Retina (tissue), 1 donor: ENCODE measurements around the gene ETF1.

Experiments
- DNase-seq: peaks from one replicate; pipeline ENCODE4 v3.0.0-alpha.2; 2016

The ETF1 gene

DNA sequence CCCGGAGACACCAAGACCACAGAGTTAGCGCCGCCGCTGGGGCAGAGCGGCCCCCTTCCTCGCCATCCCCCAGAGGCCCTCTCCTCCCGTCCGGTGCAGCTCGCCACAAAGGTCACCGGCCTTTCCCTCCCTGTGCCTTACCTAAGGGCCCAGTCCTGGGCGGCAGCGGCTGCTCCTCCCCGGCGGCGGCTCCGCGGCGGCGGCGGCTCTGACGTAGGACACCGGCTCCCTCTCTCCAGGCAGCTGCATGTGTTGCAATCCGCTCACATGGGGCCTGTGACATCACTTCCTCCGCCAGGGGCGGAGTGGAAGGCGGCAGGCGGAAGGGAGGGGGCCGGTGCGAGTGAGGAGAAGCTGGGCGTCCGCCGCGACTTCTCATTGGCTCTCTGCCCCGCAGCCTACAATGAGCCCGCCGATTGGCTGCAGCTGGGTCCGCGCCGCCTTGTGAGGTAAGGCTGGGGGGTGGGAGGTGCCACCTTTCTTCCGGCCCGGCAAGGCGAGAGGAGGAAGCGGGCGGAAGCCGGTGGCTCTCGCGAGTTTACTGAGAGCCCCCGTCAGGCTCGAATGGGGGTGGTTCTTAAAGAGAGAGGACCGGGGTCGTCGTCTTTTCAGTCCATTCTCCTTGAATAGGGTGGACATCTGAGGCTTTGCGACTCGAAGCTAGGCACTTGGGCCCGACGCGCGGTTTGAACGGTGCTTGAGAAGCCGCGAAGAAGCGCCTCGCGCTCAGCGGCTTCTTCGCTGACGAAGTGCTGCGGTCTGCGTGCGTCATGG is at the start of gene ETF1:
Gene ETF1 (minus strand): TSS at position 281 of the 774 bp plus-strand sequence. CDS start 318 bp downstream, outside the sequence.
- peak; percentile 100 for DNase-seq

DNA sequence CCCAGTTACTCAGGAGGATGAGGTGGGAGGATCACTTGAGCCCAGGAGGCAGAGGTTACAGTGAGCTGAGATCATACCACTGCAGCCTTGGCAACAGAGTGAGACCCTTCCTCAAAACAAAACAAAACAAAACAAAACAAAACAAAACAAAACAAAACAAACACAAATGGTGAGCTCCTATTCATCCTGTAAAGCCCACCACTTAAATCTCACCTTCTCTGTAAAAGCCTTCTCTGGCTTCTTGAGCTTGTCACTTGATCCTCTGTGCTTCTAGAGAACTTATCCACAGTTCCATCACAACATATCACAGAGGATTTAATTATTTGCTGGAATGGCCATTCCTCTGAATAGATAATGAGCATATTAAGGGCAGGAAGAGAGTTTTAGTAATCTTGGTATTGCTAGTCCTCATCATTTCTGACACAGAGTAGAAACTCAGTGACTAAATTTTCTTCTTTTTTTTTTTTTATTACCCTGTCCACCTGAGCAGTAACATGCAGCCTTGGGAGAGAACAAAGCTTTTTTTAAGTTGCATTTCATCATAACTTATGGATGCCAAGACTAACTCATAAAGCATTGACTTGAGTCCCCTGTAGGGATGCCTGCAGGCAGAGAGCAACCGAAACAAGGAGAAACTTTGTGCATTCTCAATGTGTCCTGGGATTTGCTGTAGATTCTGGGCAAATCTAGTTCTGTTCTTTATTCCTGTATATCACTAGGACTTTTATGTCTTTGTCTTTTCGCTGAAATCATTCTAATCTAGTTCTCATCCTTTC is 45.2 kb upstream of the ETF1 start:
- DNase-seq, result no peak

DNA sequence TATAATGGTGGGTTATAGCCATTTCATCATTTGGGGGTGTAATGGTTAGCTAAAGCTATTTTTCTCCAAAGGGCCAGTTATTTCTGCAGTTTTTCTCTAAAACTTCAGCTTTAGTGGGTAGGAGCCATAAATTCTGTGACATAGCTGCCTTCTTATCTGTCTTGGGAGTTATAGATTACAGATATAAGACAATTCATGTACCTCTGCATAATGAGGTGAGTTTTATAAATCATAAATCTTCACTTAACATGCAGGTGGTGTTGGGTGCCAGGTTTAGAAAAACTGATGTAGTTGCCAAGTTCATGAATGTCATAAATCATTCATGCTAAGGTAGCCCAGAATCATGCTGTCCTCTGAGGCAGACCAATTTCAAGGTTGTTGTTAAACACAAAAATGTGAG is 42.1 kb upstream of the ETF1 start:
- DNase-seq, result no peak

DNA sequence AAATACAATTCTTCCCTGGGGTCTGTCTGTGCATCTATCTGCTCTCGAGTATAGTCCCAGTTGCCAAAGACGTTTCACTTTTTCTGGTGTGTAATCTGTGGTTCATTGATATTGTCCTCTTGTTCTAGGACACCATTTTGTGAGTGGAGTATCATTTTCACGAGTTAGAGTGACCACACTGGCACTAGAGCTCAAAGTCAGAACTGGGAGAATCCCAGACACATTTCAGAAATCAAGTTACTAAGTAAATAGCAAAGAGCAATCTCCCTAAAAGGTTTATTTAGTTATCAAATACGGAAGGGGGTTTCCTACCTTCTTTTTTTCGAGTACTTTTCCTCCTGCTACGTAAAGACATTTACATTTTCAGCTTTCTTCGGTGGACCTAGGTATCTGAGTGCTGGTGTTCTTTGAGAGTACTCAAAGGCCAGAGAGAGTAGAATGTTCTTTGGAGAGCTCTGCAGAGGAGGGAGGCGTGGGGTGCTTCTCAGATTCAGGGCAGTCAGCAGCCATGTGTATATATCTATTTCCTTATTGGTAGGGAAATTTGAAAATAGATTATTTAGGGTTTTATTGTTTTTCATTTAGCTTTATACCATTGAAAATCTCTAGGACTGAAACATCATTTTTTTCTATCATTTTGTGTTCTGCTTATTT is 41.1 kb upstream of the ETF1 start:
- DNase-seq, result no peak

DNA sequence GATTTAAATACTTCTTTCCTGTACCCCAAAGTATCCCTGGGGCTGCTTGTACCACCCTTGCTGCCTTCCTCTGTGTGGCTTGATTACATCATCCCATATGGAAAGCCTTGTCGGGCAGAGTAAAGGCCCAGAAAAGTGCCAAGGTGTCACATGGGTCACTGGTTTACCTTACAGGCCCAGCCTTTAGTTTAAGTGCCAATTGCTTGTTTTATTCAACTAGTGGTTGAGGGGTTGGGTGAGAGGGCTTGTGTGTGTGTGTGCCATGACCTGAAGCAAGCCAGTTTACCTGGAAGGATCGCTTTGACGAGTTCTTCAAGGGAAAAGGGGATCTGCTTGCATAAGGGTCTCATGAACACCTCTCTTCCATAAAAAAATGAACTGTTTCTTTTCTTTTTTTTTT is 39.9 kb upstream of the ETF1 start:
- no peak for DNase-seq

DNA sequence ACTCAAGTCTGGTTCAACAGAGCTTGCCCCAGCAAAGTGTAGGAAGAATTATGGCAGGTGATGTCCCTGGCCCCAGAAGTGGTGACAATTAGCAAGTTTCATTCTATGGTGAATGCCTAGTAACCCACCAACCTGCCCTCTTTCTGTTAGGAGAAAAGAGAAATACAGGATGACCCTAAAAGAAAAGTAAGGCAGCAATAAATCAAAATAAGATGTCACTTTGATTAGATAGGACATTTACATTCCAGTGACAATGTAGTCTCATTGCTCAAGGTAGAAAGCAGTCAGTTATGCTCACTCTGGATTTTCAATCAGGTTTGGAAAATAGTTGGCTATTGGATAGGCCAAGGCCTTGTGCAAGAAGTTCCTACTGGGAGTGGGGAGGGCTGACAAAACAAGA is 37.7 kb upstream of the ETF1 start:
- DNase-seq, result no peak

DNA sequence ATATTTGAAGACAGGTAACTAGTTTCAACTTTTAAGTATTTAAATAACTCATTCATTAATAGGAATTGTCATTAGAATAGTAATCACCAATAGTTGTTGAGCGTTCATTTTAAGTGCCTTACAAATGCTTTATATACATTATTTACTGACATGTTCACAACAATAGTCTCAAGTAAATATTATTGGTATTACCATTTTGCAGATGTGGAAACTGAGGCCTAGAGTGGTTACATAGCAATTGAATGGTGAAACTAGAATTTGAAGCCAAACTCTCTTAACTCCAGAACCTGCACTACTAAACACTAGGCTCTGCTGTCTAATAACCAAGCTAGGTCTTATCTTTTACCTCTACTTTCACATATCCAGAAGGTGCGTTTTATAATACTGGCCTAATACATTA is 37.0 kb upstream of the ETF1 start:
- DNase-seq, result no peak

DNA sequence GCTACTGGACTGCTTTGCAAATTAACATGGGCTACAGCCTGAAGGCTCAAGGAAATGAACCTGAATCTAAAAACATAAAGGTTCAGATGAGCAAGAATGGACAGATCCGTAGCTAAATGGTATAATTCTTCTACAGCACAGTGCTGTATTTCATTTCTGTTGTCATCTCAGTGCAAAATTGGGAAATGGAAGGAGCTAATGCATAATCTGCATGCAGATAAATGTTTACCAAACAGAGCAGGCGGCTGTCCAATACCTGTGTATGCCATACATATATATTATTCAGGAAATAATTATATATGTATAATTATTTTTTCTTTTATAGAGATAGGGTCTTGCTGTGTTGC is 36.5 kb upstream of the ETF1 start:
- no peak for DNase-seq

DNA sequence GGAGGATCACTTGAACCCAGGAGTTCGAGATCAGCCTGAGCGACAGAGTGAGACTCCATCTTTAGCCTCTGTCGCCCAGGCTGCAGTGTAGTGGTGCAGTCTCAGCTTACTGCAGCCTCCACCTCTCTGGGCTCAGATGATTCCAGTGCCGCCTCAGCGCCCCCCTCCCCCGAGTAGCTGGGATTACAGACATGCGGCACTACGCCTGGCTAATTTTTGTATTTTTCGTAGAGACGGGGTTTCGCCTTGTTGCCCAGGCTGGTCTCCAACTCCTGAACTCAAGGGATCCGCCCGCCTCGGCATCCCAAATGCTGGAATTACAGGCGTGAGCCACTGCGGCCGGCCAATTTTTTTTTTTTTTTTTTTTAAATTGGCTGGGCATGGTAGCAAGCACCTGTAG is 34.4 kb upstream of the ETF1 start:
- no peak for DNase-seq

DNA sequence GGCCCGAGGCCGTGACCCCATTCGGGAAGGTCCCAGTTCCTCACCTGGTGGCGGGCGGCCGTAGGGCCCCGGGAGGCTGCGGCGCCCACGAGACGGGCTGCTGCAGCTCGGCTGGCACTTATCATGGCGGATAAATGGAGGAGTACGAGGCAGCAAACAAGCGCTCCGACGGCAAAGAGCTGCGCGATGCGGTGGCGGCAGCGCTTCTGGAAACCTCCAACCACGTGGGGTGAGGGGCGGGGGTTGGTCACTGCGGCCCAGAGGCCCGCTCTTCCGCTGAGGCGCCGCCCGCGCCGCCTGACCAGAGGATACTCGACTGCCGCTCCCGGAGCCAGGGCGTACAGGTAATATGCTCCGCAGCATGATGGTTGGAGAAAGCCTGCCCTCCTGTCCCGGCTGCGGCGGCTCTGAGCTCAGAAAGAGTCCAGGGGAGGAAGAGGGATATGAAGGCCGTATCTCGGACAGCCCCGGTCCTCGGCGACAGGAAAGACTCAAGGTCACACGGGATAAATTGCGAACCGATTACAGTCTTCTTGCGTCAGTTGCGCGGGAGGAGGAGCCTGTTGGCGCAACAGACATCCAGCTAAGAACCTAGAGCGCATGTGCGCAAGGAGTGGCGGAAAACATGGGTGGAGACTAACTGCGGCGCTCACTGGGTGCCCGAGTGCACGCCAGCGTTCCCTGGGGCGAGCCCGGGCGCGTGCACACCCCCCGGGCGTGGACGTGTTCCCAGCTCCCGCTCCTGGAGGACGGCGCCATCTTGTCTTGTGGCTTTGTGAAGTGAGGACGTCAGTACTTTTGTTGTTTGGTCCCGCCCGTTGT is 32.4 kb upstream of the ETF1 start, which contains the start of gene HSPA9:
Gene HSPA9 (minus strand): TSS at position 208 of the 822 bp plus-strand sequence. CDS start 83 bp downstream, at position 125.
- DNase-seq, result peak; percentile 100

DNA sequence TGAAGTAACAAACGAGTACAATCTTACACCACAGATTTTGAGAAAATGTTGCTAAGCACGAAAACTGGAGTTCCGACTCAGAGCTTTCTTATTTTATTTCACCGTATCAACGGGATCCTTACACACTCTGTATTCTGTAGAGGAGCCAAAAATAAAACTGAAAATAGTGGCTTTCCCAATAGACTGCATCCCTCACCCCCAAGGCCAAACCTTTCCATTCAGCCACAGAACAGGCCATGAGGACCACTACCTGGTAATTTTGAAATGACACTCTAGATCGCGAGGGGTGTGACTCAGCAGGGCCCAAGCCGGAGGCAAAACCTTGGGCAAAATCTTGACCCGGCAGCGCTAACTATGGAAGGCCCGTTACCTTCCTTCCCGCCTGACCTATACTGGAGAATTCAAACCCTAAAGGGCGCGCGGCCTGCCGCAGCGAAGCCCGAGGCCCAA is 31.7 kb upstream of the ETF1 start:
- DNase-seq, result peak; percentile 4

DNA sequence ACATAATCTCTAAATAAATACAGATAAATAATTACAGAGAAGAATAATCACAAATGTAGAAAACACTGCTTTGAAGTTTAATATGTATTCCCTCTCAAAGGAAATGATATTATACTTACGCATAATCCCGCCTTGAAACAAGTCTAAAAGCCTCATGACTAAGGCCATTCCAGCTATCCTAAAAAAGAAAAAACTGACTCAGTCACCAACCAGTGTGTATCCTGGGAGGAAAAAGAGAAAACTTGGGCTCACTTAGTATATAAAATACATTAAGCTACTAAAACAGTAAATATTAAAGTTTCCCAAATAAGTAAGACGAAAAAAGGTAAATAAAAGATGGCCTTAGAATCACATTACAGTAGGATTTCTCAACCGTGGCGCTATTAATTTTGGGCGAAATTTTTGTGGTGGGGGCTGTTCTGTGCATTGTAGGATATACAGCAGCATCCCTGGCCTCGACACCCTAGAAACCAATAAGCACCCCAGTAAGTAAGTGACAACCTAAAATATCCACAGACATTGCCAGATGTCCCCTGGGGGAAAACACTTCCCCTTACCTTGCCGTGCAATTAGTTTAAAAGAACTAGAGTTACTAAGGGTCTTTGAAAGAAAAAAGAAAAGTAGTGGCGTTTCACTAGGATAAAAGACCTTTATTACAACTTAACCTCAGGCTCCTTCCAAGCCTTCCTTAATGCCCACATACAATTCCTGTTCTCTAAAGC is 31.1 kb upstream of the ETF1 start:
- no peak for DNase-seq

DNA sequence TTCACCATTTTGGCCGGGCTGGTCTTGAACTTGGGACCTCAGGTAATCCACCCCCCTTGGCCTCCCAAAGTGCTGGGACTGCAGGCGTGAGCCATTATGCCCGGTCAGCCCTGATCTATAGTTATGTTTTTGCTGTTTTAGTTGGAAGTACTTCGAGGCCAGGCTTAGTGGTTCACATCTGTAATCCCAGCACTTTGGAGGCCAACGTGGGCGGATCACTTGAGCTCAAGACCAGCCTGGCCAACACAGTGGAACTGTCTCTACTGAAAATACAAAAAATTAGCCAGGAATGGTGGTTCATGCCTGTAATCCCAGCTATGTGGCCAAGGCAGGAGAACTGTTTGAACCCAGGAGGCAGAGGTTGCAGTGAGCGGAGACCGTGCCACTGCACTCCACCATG is 30.2 kb upstream of the ETF1 start:
- no peak for DNase-seq

DNA sequence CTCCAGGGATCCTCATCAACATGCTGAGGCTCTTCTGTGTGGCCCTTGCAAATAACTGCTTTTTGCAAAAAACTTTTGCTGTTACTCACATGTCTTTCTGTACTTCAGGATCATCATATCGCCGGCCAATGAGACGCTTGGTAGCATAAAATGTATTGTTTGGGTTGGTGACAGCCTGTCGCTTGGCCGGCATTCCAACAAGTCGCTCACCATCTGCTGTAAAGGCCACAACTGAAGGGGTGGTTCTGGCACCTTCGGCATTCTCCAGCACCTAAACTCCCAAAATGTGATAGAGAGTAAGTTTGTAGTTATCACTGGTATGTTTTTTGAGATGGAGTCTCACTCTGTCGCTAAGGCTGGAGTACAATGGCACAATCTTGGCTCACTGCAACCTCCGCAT is 27.8 kb upstream of the ETF1 start:
- no peak for DNase-seq

DNA sequence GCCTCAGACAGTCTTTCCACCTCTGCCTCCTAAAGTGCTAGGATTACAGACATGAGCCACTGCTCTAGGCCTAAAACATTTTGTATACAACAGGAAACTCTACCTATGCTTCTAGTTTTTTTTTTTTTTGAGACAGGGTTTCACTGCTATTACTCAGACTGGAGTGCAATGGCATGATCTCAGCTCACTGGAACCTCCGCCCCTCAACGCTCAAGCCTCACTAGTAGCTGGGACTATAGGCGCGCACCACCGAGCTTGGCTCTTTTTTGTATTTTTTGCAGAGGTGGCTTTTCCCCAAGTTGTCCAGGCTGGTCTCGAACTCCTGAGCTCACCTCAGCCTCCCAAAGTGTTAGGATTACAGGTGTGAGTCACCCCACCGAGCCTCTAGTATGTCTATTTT is 26.7 kb upstream of the ETF1 start:
- no peak for DNase-seq

DNA sequence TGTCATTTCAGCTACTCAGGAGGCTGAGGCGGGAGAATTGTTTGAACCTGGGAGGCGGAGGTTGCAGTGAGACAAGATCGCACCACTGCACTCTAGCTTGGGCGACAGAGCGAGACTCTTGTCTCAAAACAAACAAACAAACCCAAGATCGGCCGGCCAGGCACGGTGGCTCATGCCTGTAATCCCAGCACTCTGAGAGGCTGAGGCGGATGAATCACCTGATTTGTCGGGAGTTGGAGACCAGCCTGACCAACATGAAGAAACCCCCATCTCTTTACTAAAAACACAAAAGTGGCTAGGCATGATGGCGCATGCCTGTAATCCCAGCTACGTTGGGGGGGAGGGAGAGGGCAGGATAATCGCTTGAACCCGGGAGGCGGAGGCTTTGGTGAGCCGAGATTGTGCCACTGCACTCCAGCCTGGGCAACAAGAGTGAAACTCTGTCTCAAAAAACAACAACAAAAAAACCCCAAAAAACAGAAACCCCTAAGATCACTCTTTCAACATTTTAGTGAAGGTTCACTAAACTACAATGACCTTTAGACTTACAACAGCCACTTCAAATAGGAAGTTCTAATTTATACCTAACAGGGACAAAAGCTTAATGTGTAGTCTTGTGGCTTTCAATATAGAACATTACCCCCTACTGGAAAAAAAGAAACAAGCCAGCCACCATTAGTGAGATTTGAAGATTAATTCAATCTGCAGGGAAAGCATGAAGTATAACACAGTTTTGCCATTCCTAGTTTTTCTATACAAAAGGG is 25.2 kb upstream of the ETF1 start:
- DNase-seq, result no peak

DNA sequence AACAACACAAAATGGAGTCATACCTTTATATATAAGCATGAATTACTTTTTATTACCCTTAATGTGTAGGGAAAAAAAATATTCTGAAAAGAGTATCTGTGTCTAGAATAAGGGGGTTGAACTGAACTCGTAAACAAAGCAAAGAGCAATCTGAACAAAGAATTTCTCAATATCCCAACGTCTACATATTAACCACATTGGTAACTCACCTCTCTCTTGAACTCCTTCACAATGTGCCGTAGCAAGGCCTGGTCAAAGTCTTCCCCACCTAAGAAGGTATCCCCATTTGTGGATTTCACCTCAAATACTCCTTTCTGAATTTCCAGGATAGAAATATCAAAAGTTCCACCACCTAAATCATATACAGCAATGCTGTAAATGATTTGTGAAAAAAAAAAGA is 23.8 kb upstream of the ETF1 start:
- DNase-seq, result no peak

DNA sequence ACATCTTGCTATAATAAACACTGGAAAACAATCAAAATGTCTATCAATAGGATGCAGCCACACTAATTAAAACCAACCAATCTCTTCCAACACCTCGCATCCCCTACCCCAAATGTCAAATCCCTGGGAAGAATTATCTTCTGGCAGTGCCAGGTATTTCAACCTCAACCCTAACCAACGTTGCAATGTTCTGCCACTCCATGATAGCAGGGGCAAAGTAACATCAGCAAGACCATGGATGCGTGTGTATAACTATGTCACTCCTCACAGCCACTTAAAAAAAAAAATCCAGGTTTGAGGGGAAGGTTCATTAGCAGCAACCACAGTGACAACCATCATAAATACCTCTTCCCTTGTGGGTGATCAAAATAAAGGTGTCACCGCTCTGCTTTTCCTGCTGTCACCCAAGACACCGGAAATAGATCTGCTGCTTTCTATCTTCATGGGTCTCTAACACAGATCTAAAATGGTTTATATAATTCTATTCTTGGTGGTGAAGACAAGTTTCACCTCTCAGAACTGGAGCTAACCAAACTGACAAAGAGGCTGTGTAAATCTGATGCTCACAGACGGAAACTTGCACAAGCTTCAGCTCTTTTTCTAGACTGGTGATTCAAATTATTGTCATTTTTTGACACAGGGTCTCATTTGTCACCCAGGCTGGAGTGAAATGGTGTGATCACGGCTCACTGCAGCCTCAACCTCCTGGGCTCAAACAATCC is 22.2 kb upstream of the ETF1 start:
- no peak for DNase-seq

DNA sequence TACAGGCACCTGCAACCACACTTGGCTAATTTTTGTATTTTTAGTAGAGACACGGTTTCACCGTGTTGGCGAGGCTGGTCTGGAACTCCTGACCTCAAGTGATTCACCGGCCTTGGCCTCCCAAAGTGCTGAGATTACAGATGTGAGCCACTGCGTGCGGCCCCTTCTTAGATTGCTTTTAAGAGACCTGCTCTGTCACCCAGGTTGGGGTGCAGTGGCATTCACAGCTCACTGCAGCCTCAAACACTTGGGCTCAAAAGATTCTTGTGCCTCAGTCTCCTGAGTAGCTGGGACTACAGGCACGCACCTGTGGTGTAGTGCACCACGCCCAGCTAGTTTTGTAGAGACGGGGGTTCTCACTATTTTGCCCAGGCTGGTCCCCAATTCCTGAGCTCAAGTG is 21.2 kb upstream of the ETF1 start:
- DNase-seq, result no peak

DNA sequence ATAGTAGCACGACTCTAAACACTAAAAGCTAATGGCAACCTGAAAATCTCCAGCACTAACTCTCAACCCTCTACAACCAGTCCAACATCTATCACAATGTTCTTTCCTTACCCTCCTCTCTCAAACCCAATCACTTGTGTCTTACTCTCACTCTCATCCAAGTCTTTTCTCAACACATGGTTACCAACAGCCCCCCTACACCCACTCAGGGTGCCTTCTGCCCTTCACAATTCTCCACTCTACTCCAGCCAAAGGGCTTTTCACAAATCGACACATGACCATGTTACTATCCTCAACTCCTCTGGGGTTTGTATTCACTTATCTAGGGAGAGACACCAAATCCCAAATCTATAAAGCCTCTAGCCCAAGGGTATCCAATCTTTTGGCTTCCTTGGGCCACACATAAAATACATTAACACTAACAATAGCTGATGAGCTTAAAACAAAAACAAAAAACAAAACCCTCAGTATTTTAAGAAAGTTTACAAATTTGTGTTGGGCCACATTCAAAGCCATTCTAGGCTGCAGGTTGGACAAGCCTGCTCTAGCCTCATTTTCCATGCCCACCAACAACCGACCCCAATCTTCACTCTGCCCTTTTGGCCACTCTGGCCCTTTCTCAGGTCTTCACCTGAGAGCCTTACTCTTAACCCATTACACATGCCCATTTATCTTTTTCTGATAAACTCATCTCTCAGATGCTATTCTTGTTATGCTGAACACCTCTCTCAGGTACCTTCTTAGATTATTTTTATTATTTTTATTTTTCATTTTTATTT is 20.5 kb upstream of the ETF1 start:
- no peak for DNase-seq
